HepG2 (cell line): ENCODE measurements around the gene TRIM8. TPM values are rescaled to one million over a fixed set of nuclear protein-coding genes. Genes with fewer than 3 reads are reported as not detected.
A peak's percentile ranks its signal among the peaks of the same experiment; 100 is the strongest.

Experiments
- ASH2L ChIP-seq: fragments of 300-600, 200-600 bp; sonication (generic); IDR thresholded peaks from 2 replicates; pipeline ENCODE4 v1.7.0; 2017; ENCODE audit warnings: low read depth, mild to moderate bottlenecking, moderate library complexity, mixed read lengths, low read length; ENCODE audit not compliant: insufficient read length
- ATF4 ChIP-seq, 2 experiments: fragments of 450-650 bp in 1 of 2; sonication (generic) in 1 of 2; formaldehyde crosslinking; IDR thresholded peaks; 2 replicates each; pipeline versions ENCODE4 v1.5.0 to v1.8.0; 2020 to 2022; ENCODE audit warnings: mild to moderate bottlenecking in 1 of 2, missing genetic modification reagents in 1 of 2
- CENPT ChIP-seq: sonication (generic); formaldehyde crosslinking; IDR thresholded peaks from 2 replicates; pipeline ENCODE4 v1.8.0; 2022; ENCODE audit warnings: low read depth, mild to moderate bottlenecking, moderate library complexity, missing genetic modification reagents
- ELF1 ChIP-seq: sonication (generic); formaldehyde crosslinking; IDR thresholded peaks from 2 replicates; pipeline ENCODE4 v1.4.0; 2020; ENCODE audit warnings: missing genetic modification reagents
- EP300 ChIP-seq, 3 experiments: sonication (generic) in 1 of 3; formaldehyde crosslinking in 1 of 3; IDR thresholded peaks; 2 replicates each; pipeline versions ENCODE4 v1.5.1 to v1.6.1; 2011 to 2020; ENCODE audit warnings: low read depth in 2 of 3, low read length in 2 of 3, borderline replicate concordance in 1 of 3, improper control_type of control experiment in 1 of 3, mild to moderate bottlenecking in 1 of 3, missing genetic modification reagents in 1 of 3, moderate library complexity in 1 of 3
- HIVEP1 ChIP-seq: sonication (generic); formaldehyde crosslinking; IDR thresholded peaks from 2 replicates; pipeline ENCODE4 v1.4.0; 2020; ENCODE audit warnings: mild to moderate bottlenecking, missing genetic modification reagents
- KLF16 ChIP-seq, 2 experiments: sonication (generic) in 1 of 2; formaldehyde crosslinking in 1 of 2; IDR thresholded peaks; 2 replicates each; pipeline versions ENCODE4 v1.6.1 to v1.8.0; 2016 to 2023; ENCODE audit warnings: missing genetic modification reagents in 2 of 2, missing compliant biosample characterization in 1 of 2
- MAFF ChIP-seq: IDR thresholded peaks from 2 replicates; pipeline ENCODE4 v1.6.1; 2011; ENCODE audit warnings: low read depth, low read length, improper control_type of control experiment
- POLR2A ChIP-seq, 2 experiments: IDR thresholded peaks; 2 replicates each; pipeline ENCODE4 v1.6.1; 2011; ENCODE audit warnings: low read depth in 2 of 2, low read length in 2 of 2, mild to moderate bottlenecking in 1 of 2, moderate library complexity in 1 of 2; ENCODE audit not compliant: insufficient read depth in 1 of 2
- PRMT3 ChIP-seq: sonication (generic); formaldehyde crosslinking; IDR thresholded peaks from 2 replicates; pipeline ENCODE4 v1.8.1; 2022; ENCODE audit warnings: low read depth, mild to moderate bottlenecking, moderate library complexity, missing genetic modification reagents, borderline replicate concordance
- PRPF4 ChIP-seq: fragments of 200-400 bp; formaldehyde crosslinking; IDR thresholded peaks from 2 replicates; pipeline ENCODE4 v1.6.1; 2016; ENCODE audit warnings: low read length, low read depth; ENCODE audit not compliant: poor library complexity, severe bottlenecking
- TBX3 ChIP-seq: fragments of 450-650 bp; IDR thresholded peaks from 2 replicates; pipeline ENCODE4 v1.6.1; 2017; ENCODE audit warnings: antibody characterized with exemption, mild to moderate bottlenecking, inconsistent platforms, borderline replicate concordance
- ZFP82 ChIP-seq: sonication (generic); formaldehyde crosslinking; IDR thresholded peaks from 2 replicates; pipeline ENCODE4 v1.5.1; 2020; ENCODE audit warnings: mild to moderate bottlenecking, missing genetic modification reagents, borderline replicate concordance
- ZGPAT ChIP-seq: IDR thresholded peaks from 2 replicates; pipeline ENCODE4 v1.6.1; 2016; ENCODE audit warnings: mild to moderate bottlenecking
- ZNF235 ChIP-seq: sonication (generic); formaldehyde crosslinking; IDR thresholded peaks from 2 replicates; pipeline ENCODE4 v1.8.1; 2023; ENCODE audit warnings: mild to moderate bottlenecking, missing genetic modification reagents, borderline replicate concordance
- ZNF747 ChIP-seq: sonication (generic); formaldehyde crosslinking; IDR thresholded peaks from 2 replicates; pipeline ENCODE4 v1.8.1; 2023; ENCODE audit warnings: missing genetic modification reagents, mild to moderate bottlenecking, borderline replicate concordance
- ZNF773 ChIP-seq: sonication (generic); formaldehyde crosslinking; IDR thresholded peaks from 2 replicates; pipeline ENCODE4 v1.4.0; 2020; ENCODE audit warnings: missing genetic modification reagents, borderline replicate concordance
- polyA plus RNA-seq, 8 experiments: library from polyadenylated mRNA; depleted of rRNA in 3 of 8; stranded (reverse) in 7 of 8; unstranded in 1 of 8; fragments of >200 nt; fragmentation: Illumina TruSeq in 4 of 8; extraction: Trizol in 4 of 8; gene quantifications; 2 replicates each; pipeline versions ENCODE4 v1.2.1 to v1.2.3, GENCODE V29; 2011 to 2016; ENCODE audit warnings: low read depth in 4 of 8, missing spikeins in 1 of 8, mixed read lengths in 1 of 8; ENCODE audit not compliant: insufficient read depth in 1 of 8
- total RNA-seq, 5 experiments: library from RNA; depleted of rRNA; stranded (reverse); fragments of >200 nt; fragmentation: Illumina TruSeq; extraction: Trizol; gene quantifications; 2 replicates each; pipeline ENCODE4 v1.2.3, GENCODE V29; 2016; ENCODE audit warnings: low read depth in 1 of 5
- TF ChIP-seq, protein P1 (sequence below): sonication (generic); formaldehyde crosslinking; IDR thresholded peaks from 2 replicates; pipeline ENCODE4 v1.5.0; 2020; ENCODE audit warnings: mild to moderate bottlenecking, missing genetic modification reagents, moderate library complexity

The TRIM8 gene
- total and polyA plus RNA-seq, 2 of the 13 experiments (the other 11 are each of a cell fraction or from before 2014, with no cell fraction given) = 38.9 to 66.5 TPM

GRCh38 chr10:102641880-102642735, 2.2 kb upstream of the TRIM8 start (continued):
- no peak for TF ChIP-seq ZFP82 (CRISPR knock-in tag)
- no peak for TF ChIP-seq ATF4 (CRISPR knock-in tag; IDR thresholded peaks at IDR 0.05)
- 0 out of 2 replicates have a peak, but pooled peaks have one; percentile 25 for TF ChIP-seq TBX3
- TF ChIP-seq PRMT3 = no peak
- TF ChIP-seq ZNF747 (CRISPR knock-in tag) = peak; percentile 71
- peak in 1 of 2 experiments; percentile 56; a peak in 1 of 4 replicates for TF ChIP-seq EP300 (IDR thresholded peaks at IDR 0.05; ENCODE audit: low read depth in 2 of 2, low read length in 2 of 2)
- no peak; the same call in 1 of the 2 replicates for TF ChIP-seq EP300 (CRISPR knock-in tag; IDR thresholded peaks at IDR 0.05; ENCODE audit: borderline replicate concordance)
- no peak for TF ChIP-seq ZNF773 (CRISPR knock-in tag)
- TF ChIP-seq ZNF235 = 0 out of 2 replicates have a peak, but pooled peaks have one; percentile 76
- TF ChIP-seq CENPT = no peak
- TF ChIP-seq PRPF4 = no peak
- peak; percentile 40 for TF ChIP-seq ASH2L
- peak; percentile 91 for TF ChIP-seq ZGPAT
- peak; percentile 63; the same call in 1 of the 2 replicates for TF ChIP-seq HIVEP1
- TF ChIP-seq ELF1 (CRISPR knock-in tag) = peak; percentile 85
- TF ChIP-seq, protein P1, sequence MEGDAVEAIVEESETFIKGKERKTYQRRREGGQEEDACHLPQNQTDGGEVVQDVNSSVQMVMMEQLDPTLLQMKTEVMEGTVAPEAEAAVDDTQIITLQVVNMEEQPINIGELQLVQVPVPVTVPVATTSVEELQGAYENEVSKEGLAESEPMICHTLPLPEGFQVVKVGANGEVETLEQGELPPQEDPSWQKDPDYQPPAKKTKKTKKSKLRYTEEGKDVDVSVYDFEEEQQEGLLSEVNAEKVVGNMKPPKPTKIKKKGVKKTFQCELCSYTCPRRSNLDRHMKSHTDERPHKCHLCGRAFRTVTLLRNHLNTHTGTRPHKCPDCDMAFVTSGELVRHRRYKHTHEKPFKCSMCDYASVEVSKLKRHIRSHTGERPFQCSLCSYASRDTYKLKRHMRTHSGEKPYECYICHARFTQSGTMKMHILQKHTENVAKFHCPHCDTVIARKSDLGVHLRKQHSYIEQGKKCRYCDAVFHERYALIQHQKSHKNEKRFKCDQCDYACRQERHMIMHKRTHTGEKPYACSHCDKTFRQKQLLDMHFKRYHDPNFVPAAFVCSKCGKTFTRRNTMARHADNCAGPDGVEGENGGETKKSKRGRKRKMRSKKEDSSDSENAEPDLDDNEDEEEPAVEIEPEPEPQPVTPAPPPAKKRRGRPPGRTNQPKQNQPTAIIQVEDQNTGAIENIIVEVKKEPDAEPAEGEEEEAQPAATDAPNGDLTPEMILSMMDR (CRISPR knock-in tag) = peak; percentile 33; the same call in 1 of the 2 replicates
- no peak for TF ChIP-seq MAFF
- TF ChIP-seq KLF16 (CRISPR knock-in tag; IDR thresholded peaks at IDR 0.05) = peak in 1 of 2 experiments; percentile 59; a peak in 2 of 4 replicates
- peak in 1 of 2 experiments; percentile 51; a peak in 2 of 4 replicates for TF ChIP-seq POLR2A (IDR thresholded peaks at IDR 0.05; ENCODE audit: insufficient read depth in 1 of 2, low read depth in 2 of 2, low read length in 2 of 2)
